ENCODE results near the gene ST8SIA4.
A peak's percentile ranks its signal among the peaks of the same experiment; 100 is the strongest.

Gene ST8SIA4

GRCh38 chr5:100867039-100867562 is 36.0 kb downstream of the ST8SIA4 start:
- no peak for DNase-seq

GRCh38 chr5:100864931-100865330 is 38.2 kb downstream of the ST8SIA4 start:
- DNase-seq = no peak

DNA sequence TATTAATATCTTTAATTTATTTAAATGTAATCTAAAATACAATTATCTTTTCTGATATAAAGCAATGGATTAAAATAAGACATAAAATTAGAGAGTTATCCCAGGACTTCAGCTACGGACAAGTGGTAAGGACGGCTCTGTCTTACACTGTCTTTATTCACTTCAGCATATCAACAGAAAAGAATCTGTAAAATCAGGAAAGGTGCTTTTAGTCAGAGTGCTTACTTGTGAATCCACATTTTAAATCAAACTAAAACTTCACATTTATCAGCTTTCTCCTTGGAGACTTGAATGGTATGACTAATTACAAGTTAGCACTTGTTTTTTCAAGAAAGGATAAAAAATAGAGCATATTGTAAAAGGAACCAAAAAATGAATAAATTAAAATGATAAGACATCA is 39.3 kb downstream of the ST8SIA4 start:
- DNase-seq = no peak

DNA sequence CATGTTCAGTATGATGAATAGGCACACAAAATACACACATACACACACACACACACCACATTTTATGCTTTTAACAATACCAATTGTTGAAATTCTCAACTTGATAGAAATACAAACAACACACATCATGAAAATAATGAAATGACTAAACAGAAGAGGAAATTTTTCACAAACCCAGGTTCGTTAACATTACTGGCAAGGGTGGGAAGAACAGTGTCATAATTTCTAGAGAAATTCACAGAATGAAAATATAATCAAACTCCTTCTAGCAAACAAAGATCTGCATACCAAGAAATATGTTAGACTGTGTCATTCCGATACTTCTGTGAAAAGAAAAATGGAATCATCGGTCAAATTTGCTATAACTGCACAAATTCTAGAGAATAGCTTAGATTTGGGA is 41.9 kb downstream of the ST8SIA4 start:
- DNase-seq = peak in 1 of 5 donors; percentile 72

DNA sequence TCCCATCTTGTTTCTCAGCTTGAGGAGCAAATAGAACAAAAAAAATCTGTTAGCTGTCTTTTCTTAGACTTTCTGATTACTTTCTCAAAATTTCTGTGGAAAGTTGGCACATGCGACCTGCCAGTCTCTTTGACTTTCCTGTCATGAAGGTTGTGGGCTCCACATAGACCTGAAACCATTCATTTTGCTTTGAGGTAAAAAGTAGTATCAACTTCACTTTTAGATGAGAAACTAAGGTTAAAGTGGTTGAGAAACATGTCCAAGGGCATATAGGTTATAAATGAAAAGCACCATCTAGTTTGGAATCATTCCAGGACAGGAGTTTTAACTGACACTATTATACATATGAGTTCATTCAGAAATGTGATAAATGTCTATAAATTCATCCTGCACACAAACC is 42.7 kb downstream of the ST8SIA4 start:
- no peak for DNase-seq

- DNase-seq = no peak
Measured at GRCh38 chr5:100858987-100859545, 44.0 kb downstream of the ST8SIA4 start.

GRCh38 chr5:100856462-100856861 is 46.6 kb downstream of the ST8SIA4 start:
- DNase-seq = no peak

GRCh38 chr5:100855937-100856430 is 47.1 kb downstream of the ST8SIA4 start:
- DNase-seq = no peak

- DNase-seq = no peak
Measured at GRCh38 chr5:100855295-100855694, 47.8 kb downstream of the ST8SIA4 start.

DNA sequence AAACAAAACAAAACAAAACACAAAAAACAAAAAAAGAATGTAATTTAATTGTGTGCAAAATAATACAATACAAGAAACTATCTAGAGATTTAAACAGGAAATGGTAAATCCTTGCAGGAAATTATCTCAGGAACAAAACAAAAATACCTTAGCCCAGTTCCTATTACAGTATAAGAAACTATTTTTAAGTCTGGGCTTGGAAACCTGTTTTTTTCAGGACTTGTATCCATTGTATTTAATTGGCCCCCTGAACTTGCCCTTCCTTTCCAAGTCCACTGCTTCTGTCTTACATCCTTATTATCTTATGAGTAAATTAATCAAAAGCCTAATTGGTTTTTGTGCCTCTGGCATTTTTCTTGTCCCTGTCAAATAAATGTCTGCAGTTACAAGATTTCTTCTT is 48.5 kb downstream of the ST8SIA4 start:
- DNase-seq = no peak

DNA sequence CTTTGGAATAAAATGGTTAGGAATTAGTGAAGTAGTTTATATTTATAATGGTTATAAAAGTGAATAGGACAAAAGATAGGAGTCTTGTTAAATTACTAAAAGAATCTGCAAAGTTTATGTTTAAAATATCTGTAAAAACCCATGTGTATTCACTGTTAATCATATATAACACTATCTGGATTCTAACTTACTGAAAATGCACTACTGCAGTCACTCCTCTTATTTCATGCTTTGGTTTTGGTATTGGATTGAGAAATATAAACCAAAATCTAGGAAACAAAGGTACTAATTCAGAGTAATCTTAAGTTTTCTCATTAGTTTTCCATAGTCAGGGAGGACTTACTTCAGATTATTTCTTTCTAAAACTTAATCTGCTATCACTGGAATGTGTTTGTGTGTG is 49.5 kb downstream of the ST8SIA4 start:
- DNase-seq = no peak

- DNase-seq = peak in 1 of 5 donors; percentile 80
Measured at GRCh38 chr5:100852988-100853449, 50.1 kb downstream of the ST8SIA4 start.

DNA sequence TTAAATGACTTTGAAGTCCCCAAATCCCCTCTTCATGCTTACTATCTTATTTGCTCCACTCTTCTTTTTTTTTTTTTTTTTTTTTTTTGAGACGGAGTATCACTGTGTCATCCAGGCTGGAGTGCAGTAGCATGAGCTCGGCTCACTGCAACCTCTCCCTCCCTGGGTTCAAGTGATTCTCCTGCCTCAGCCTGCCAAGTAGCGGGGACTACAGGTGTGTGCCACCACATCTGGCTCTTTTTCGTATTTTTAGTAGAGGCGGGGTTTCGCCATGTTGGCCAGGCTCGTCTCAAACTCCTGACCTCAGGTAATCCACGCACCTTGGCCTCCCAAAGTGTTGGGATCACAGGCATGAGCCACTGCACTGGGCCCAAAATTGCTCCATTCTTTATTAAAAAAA is 51.0 kb downstream of the ST8SIA4 start:
- DNase-seq = no peak

DNA sequence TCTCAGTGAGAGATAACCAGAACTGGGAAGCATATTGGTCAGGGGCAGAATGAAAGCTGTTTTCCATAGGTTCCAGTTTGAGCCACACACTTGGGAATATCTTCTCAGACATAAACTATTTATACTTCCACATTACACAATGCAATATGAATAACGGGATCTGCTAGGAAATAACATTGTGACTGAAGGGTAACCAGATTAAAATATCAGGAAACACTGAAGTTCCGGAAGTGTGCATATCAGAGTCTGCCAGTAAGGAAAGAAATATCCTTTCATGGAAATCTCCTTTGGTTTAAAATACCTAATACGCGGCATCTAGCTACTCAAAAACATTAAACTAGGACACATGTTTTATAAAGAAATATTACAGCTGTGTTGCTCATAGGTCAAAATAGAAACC is 56.3 kb downstream of the ST8SIA4 start:
- DNase-seq = no peak

DNA sequence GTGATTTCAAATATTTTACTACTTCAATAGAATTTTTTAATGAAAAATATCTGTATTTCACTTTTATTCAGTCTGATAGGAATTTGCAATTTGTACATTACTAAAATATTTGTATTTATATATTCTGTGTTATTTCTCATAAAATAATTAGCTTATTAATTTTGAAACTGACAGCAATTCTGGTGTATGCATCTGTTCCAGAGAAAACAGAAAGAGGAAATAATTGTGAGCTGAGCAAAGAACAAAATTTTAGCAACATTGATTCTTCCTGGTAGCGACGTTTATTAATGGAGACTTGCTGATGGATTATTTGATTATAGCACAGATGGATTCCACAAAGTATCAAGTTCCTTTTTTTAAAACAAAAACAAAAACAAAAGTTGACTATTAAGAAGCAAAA is 61.0 kb downstream of the ST8SIA4 start:
- DNase-seq = no peak

DNA sequence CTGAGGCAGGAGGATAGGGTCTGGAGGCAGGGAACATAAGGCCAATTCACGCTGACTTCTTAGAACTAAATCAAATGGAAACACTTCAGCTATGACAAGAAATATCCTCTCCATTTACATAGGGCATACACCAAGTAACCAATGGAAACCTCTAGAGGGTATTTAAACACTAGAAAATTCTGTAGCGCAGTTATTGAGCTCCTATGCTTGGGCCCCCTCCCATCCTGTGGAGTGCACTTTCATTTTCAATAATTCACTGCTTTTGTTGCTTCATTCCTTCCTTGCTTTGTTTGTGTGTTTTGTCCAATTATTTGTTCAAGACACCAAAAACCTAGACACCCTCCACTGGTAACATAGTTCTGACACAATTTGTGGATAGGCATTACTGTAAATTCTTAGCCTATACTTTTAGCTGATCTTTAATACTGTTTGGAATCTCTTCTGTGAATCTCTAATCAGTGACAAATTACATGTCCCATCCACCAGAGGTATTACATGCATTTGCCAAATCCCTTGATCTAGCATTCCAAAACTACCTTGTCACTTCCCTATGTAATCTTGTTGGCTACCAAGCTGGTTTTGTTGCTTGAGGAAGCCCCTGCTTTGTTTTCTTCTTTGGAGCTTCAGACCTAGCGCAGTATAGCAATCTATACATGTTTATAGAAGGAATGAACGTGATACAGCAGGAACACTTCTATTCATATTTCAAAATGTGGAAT is 61.6 kb downstream of the ST8SIA4 start:
- DNase-seq = peak in 1 of 5 donors; percentile 38

DNA sequence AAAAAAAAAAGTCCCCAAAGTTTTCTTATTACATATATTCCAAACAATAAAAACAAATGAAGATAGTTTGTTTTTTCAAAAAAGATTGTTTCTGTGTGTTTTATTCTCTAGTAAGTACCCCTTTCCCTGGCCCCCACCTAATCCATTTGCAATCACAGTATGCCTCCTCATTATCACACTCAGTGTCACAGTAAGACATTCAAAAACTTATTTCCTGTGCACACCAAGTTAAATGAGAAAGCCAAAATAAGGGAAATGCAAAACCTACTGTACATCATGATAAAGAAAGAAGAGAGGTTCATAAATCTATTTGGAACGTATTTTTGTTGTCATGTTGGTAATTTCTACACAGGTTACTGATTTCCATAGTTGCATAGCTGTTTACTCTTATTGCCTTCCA is 62.3 kb downstream of the ST8SIA4 start:
- DNase-seq = no peak

- peak in 1 of 5 donors; percentile 70 for DNase-seq
Measured at GRCh38 chr5:100840370-100840769, 62.7 kb downstream of the ST8SIA4 start.

- no peak for DNase-seq
Measured at GRCh38 chr5:100838048-100838473, 65.0 kb downstream of the ST8SIA4 start.

DNA sequence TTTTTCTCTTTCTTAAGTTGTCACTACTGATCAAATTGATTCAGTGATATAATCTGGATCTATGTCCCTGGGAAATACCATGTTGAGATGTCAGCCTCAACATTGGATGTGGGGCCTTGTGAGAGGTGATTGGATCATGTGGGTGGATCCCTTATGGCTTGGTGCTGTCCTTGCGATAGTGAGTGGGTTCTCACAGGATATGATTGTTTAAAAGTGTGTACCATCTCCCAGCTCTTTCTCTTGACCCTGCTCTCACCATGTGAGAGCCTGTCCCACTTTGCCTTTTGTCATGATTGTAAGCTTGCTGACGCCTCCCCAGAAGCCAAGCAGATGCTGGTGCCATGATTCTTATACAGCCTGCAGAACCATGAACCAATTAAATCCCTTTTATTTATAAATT is 68.6 kb downstream of the ST8SIA4 start:
- no peak for DNase-seq

- DNase-seq = no peak
Measured at GRCh38 chr5:100832252-100833230, 70.5 kb downstream of the ST8SIA4 start.

DNA sequence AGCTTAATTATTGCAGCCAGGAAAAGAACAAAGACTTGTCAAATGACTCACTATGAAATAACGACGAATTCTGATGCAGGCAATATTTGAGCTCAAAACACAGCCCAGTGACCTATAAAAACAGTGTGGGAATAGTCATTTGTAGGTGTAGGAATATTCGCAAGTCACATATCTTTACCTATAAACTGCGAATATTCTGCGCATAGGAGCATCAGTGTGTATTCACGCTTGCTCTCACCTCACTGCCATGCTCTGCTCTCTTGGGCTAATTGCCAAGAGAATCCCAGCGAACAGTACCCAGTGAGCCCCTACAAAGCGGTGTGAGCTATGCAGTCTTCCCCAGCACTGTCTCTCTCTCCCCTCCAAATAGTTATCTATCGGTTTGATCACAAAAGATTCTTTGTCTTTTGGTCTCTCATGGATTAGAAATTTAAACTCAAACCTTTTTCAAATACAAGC is 74.2 kb downstream of the ST8SIA4 start:
- DNase-seq = no peak
